ENCODE results near the gene LMF1. TPM values are rescaled to one million over a fixed set of nuclear protein-coding genes. Genes with fewer than 3 reads are reported as not detected.
"Not testable (repeated sequence)": the region's sequence is repeated elsewhere in the genome, so short reads cannot be mapped to it uniquely, and the experiment has no call there.

Gene LMF1
- total and polyA plus RNA-seq, 7 experiments from 2014 or later = 10.6 to 63.1 (median 41.3) TPM

DNA sequence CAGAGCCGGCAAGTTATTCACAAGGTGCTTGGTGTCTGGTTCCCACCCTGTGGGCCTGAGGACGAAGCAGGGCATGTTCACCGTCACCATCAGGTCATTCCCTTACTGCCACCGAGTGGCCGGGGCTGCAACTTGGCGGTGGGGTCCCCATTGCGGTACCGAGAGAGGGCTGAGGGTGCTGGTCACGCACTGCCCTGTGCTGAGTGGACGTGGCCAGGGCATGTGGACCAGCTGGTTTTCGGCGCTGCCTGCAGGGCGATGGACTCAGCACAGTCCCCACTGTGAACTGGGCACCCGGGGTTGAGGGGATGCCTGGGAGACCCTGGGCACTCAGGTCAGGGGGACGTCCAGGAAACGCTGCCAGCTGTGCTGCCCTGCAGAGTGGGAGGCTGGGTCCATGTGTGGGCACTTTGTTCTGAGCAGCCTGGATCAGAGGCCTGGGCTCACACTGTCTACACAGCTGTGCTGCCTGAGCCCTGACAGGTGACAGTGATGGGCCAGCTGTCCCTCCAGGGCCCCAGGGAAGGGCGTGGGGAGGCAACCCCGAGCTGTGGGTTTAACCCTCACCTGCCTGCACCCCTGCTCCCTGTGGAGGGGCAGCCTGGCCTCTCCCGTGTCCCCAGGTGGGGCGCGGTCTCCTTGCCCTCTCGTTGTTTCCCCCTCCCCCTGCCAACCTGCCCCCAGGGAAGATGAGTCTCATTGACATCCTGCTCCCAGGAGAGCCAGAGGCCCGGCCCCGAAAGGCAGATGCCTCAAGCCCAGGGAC lies 131.0 kb downstream of the LMF1 start:
- Histone ChIP-seq H3K9me3 (ENCODE audit: control insufficient read depth in 2 of 3, low read length in 3 of 3) (peaks cover 0 to 17% (median 0%) of the 10 kb centered on the region in 3 experiments), H3K4me1 (ENCODE audit: control insufficient read depth in 2 of 2, insufficient read depth in 2 of 2, low read length in 2 of 2) (no peaks in the 10 kb centered on the region), H3K4me3 (ENCODE audit: low read length) (no peak overlapping the region), H3K27ac (ENCODE audit: low read depth, low read length) (no peak overlapping the region), H3K27me3 (ENCODE audit: control insufficient read depth in 2 of 2, insufficient read depth in 2 of 2, low read length in 2 of 2) (no peaks in the 10 kb centered on the region), H3K36me3 (ENCODE audit: control insufficient read depth in 2 of 3, insufficient read depth in 3 of 3, low read length in 3 of 3) (no peaks in the 10 kb centered on the region)
- Mint-ChIP-seq H3K27me3 (peaks cover 0 to 5% (median 0%) of the 10 kb centered on the region in 5 donors), H3K4me1 (no peaks in the 10 kb centered on the region), H3K9me3 (peaks cover 0 to 32% (median 10%) of the 10 kb centered on the region in 11 donors), H3K4me3 (no peak overlapping the region), H3K27ac (no peak overlapping the region), H3K36me3 (peaks cover 0 to 5% (median 0%) of the 10 kb centered on the region in 5 donors)
- ATAC-seq (no peak), DNase-seq (no peak)
- ChIA-PET CTCF (interaction anchor here (0.6 kb wide), 1 partner anchor 419 kb away, joined by 4 read pairs; no protein-coding TSS in a partner anchor), POLR2A (no interaction called here)
- intact Hi-C loops (cut with micrococcal nuclease) = no loop called here

DNA sequence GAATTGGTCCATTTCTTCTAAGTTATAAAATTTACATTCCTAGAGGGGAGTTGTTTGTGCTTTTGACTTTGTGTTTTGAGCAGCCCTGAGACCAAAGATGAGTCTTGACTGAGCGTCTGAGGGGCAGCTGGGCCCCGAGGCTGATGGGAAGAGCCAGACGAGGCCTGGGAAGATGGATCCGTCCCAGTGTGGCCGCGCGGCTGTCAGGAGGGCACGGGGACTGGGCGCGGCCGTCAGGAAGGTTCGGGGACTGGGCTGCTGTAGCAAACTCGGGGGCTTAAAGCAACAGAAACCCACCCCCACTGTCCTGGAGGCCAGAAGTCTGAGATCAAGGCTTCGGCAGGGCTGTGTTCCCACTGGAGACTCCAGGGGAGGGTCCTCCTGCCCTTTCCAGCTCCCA lies 132.0 kb downstream of the LMF1 start:
- intact Hi-C loops (cut with micrococcal nuclease) = no loop called here
- DNase-seq (no peak), ATAC-seq (no peak)
- Histone ChIP-seq H3K9me3 (ENCODE audit: control insufficient read depth in 2 of 3, low read length in 3 of 3) (peaks cover 0 to 17% (median 0%) of the 10 kb centered on the region in 3 experiments), H3K27ac (ENCODE audit: low read depth, low read length) (no peak overlapping the region), H3K27me3 (ENCODE audit: control insufficient read depth in 2 of 2, insufficient read depth in 2 of 2, low read length in 2 of 2) (no peaks in the 10 kb centered on the region), H3K36me3 (ENCODE audit: control insufficient read depth in 2 of 3, insufficient read depth in 3 of 3, low read length in 3 of 3) (no peaks in the 10 kb centered on the region), H3K4me3 (ENCODE audit: low read length) (no peak overlapping the region), H3K4me1 (ENCODE audit: control insufficient read depth in 2 of 2, insufficient read depth in 2 of 2, low read length in 2 of 2) (no peaks in the 10 kb centered on the region)
- Mint-ChIP-seq H3K4me3 (no peak overlapping the region), H3K27me3 (peaks cover 0 to 5% (median 0%) of the 10 kb centered on the region in 5 donors), H3K9me3 (peaks cover 0 to 32% (median 12%) of the 10 kb centered on the region in 11 donors), H3K27ac (no peak overlapping the region), H3K36me3 (peaks cover 0 to 5% (median 0%) of the 10 kb centered on the region in 5 donors), H3K4me1 (no peaks in the 10 kb centered on the region)
- ChIA-PET CTCF (no interaction called here), POLR2A (no interaction called here)

DNA sequence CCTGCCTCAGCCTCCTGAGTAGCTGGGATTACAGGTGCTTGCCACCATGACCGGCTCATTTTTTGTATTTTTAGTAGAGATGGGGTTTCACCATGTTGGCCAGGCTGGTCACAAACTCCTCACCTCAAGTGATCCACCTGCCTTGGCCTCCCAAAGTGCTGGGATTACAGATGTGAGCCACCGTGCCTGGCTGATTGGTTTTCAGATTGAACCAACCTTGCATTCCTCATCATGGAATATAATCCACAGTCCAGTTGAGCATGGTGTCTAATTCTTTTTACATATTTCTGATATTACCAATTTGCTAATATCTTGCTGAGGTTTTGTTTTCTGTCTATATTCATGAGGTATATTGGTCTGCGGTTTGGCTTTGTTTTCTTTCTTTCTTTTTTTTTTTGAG lies 134.0 kb downstream of the LMF1 start:
- H3K27ac ChIP-seq (ENCODE audit: low read depth, low read length); ATAC-seq; H3K4me1 ChIP-seq (ENCODE audit: control insufficient read depth in 2 of 2, insufficient read depth in 2 of 2, low read length in 2 of 2); H3K4me3 ChIP-seq (ENCODE audit: low read length); H3K27ac Mint-ChIP-seq; H3K36me3 Mint-ChIP-seq; POLR2A ChIA-PET; CTCF ChIA-PET; H3K36me3 ChIP-seq (ENCODE audit: control insufficient read depth in 2 of 3, insufficient read depth in 3 of 3, low read length in 3 of 3); H3K27me3 ChIP-seq (ENCODE audit: control insufficient read depth in 2 of 2, insufficient read depth in 2 of 2, low read length in 2 of 2); H3K27me3 Mint-ChIP-seq; intact Hi-C loops (cut with micrococcal nuclease); DNase-seq; H3K4me1 Mint-ChIP-seq; H3K4me3 Mint-ChIP-seq: not testable (repeated sequence)
- H3K9me3 ChIP-seq (ENCODE audit: control insufficient read depth in 2 of 3, low read length in 3 of 3) = peaks cover 0 to 17% (median 0%) of the 10 kb centered on the region in 3 experiments
- H3K9me3 Mint-ChIP-seq = peaks cover 0 to 32% (median 12%) of the 10 kb centered on the region in 11 donors

DNA sequence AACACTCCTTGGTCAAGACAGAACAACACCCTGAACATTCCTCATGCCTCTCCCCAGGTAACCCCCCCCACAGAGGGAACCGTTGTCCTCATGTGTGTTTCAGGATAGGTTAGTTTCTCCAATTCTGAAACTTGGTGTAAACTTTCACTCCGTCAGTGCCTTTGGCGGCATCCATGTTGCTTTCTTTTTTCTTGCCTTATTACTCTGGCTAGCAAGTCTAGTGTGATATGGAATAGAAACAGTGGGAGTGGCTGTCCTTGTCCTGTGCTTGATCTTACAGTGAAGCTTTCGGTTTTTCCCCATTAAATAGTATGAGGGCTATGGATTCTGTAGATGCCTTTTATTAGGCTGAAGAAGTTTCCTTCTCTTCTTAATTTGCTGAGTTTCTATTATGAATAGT lies 134.6 kb downstream of the LMF1 start:
- ChIA-PET CTCF (no interaction called here), POLR2A (no interaction called here)
- H3K4me1 ChIP-seq (ENCODE audit: control insufficient read depth in 2 of 2, insufficient read depth in 2 of 2, low read length in 2 of 2) = no peaks in the 10 kb centered on the region
- Mint-ChIP-seq H3K36me3 (peaks cover 0 to 5% (median 0%) of the 10 kb centered on the region in 5 donors), H3K4me3 (no peak overlapping the region), H3K27me3 (peaks cover 0 to 5% (median 0%) of the 10 kb centered on the region in 5 donors), H3K27ac (no peak overlapping the region), H3K9me3 (peaks cover 0 to 32% (median 12%) of the 10 kb centered on the region in 11 donors), H3K4me1 (no peaks in the 10 kb centered on the region)
- peaks cover 0 to 17% (median 0%) of the 10 kb centered on the region in 3 experiments for H3K9me3 ChIP-seq (ENCODE audit: control insufficient read depth in 2 of 3, low read length in 3 of 3)
- DNase-seq (no peak), ATAC-seq (no peak)
- intact Hi-C loops (cut with micrococcal nuclease) = no loop called here
- no peaks in the 10 kb centered on the region for H3K36me3 ChIP-seq (ENCODE audit: control insufficient read depth in 2 of 3, insufficient read depth in 3 of 3, low read length in 3 of 3)
- H3K27me3 ChIP-seq (ENCODE audit: control insufficient read depth in 2 of 2, insufficient read depth in 2 of 2, low read length in 2 of 2) = no peaks in the 10 kb centered on the region
- no peak overlapping the region for H3K4me3 ChIP-seq (ENCODE audit: low read length)
- H3K27ac ChIP-seq (ENCODE audit: low read depth, low read length) = no peak overlapping the region

DNA sequence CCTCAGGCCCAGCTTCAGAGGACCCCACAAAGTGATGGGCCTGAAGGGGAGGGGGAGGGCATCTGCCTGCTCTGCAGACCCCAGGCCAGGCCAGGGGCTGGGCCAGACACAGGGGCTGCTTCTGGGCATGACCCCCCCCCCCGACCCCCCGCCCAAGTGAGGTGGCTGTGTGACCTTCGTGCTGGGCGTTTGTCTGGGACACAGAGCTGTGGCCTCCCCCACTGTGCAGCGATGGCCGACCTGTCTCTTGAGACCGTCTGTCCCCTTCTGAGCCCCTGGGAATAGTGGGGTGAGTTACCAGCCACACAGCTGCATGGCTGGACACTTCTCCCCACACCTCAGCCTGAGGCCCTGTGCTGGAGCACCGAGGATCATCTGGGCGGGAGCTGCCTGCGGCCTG lies 135.4 kb downstream of the LMF1 start:
- H3K27me3 Mint-ChIP-seq = peaks cover 0 to 5% (median 0%) of the 10 kb centered on the region in 5 donors
- intact Hi-C loops (cut with micrococcal nuclease) = no loop called here
- no peaks in the 10 kb centered on the region for H3K4me1 Mint-ChIP-seq
- Histone ChIP-seq H3K4me1 (ENCODE audit: control insufficient read depth in 2 of 2, insufficient read depth in 2 of 2, low read length in 2 of 2) (no peaks in the 10 kb centered on the region), H3K9me3 (ENCODE audit: control insufficient read depth in 2 of 3, low read length in 3 of 3) (peaks cover 0 to 17% (median 0%) of the 10 kb centered on the region in 3 experiments), H3K27me3 (ENCODE audit: control insufficient read depth in 2 of 2, insufficient read depth in 2 of 2, low read length in 2 of 2) (no peaks in the 10 kb centered on the region), H3K4me3 (ENCODE audit: low read length) (no peak overlapping the region), H3K36me3 (ENCODE audit: control insufficient read depth in 2 of 3, insufficient read depth in 3 of 3, low read length in 3 of 3) (no peaks in the 10 kb centered on the region), H3K27ac (ENCODE audit: low read depth, low read length) (no peak overlapping the region)
- ChIA-PET POLR2A (no interaction called here), CTCF (no interaction called here)
- H3K36me3 Mint-ChIP-seq = peaks cover 0 to 5% (median 0%) of the 10 kb centered on the region in 5 donors
- H3K4me3 Mint-ChIP-seq = no peak overlapping the region
- ATAC-seq (no peak), DNase-seq (no peak)
- no peak overlapping the region for H3K27ac Mint-ChIP-seq
- peaks cover 0 to 32% (median 12%) of the 10 kb centered on the region in 11 donors for H3K9me3 Mint-ChIP-seq

DNA sequence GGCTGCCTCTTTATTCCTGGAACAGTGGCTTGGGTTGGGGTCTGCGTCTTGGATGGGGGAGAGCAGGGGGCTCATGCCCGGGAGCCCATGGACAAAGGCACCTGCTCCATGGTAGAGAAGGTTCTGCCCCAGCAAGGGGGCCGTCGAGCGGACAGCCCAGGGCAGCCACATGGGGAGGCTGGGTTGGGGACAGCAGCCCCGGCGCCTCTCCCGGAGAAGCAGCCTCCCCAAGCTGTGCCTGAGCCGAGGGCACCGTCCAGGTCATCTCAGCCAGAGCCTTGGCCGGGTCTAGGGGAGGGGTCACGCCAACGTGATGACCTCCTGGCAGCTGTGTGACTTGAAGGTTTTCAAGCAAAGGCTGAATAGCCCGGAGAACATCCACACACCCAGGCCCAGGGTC lies 137.4 kb downstream of the LMF1 start:
- no peak for ATAC-seq
- intact Hi-C loops (cut with micrococcal nuclease) = no loop called here
- Histone ChIP-seq H3K36me3 (ENCODE audit: control insufficient read depth in 2 of 3, insufficient read depth in 3 of 3, low read length in 3 of 3) (no peaks in the 10 kb centered on the region), H3K4me3 (ENCODE audit: low read length) (no peak overlapping the region), H3K4me1 (ENCODE audit: control insufficient read depth in 2 of 2, insufficient read depth in 2 of 2, low read length in 2 of 2) (no peaks in the 10 kb centered on the region), H3K9me3 (ENCODE audit: control insufficient read depth in 2 of 3, low read length in 3 of 3) (peaks cover 0 to 17% (median 0%) of the 10 kb centered on the region in 3 experiments), H3K27me3 (ENCODE audit: control insufficient read depth in 2 of 2, insufficient read depth in 2 of 2, low read length in 2 of 2) (no peaks in the 10 kb centered on the region), H3K27ac (ENCODE audit: low read depth, low read length) (no peak overlapping the region)
- no peaks in the 10 kb centered on the region for H3K4me1 Mint-ChIP-seq
- H3K36me3 Mint-ChIP-seq = peaks cover 0 to 5% (median 0%) of the 10 kb centered on the region in 5 donors
- H3K27ac Mint-ChIP-seq = no peak overlapping the region
- DNase-seq = no peak
- ChIA-PET POLR2A (no interaction called here), CTCF (no interaction called here)
- peaks cover 0 to 11% (median under 1%) of the 10 kb centered on the region in 5 donors for H3K27me3 Mint-ChIP-seq
- peaks cover 0 to 28% (median 12%) of the 10 kb centered on the region in 11 donors for H3K9me3 Mint-ChIP-seq
- H3K4me3 Mint-ChIP-seq = no peak overlapping the region

All from naive thymus-derived CD4-positive, alpha-beta T cell (primary cell).